ENCODE measurements around the gene SH3PXD2B. TPM values are rescaled to one million over a fixed set of nuclear protein-coding genes. Genes with fewer than 3 reads are reported as not detected.

SH3PXD2B gene
- total RNA-seq, 4 donors from 2014 or later = 13.5 to 43.5 (median 28.1) TPM

GRCh38 chr5:172478256-172478655 lies 23.9 kb upstream of the SH3PXD2B start:
- intact Hi-C loops (cut with DNase I; ENCODE audit: low total_unique reads) = loop anchor here (5.0 kb wide), 1 partner anchor 219 kb away; no protein-coding TSS in a partner anchor
- no peak for DNase-seq (ENCODE audit: low spot score in 2 of 2)
- 92 to 94% methylated on average over 3 of the region's 3 CpGs for WGBS, 2 donors
- no peak for TF ChIP-seq CTCF (IDR thresholded peaks at IDR 0.05)
- no peak for TF ChIP-seq POLR2A (IDR thresholded peaks at IDR 0.05)
- H3K4me3 ChIP-seq (ENCODE audit: low read depth, poor library complexity, severe bottlenecking) = no peak overlapping the region

- 46 to 47% methylated on average over 4 of the region's 4 CpGs for WGBS, 2 donors
- H3K4me3 ChIP-seq (ENCODE audit: low read depth, poor library complexity, severe bottlenecking) = no peak overlapping the region
- intact Hi-C loops (cut with DNase I; ENCODE audit: low total_unique reads) = loop anchor here (5.0 kb wide), 1 partner anchor 220 kb away; no protein-coding TSS in a partner anchor
- no peak for TF ChIP-seq CTCF (IDR thresholded peaks at IDR 0.05)
- TF ChIP-seq POLR2A (IDR thresholded peaks at IDR 0.05) = no peak
- no peak for DNase-seq (ENCODE audit: low spot score in 2 of 2)
These were observed 23.1 kb upstream of the SH3PXD2B start for GRCh38 chr5:172477466-172477865.

GRCh38 chr5:172474293-172474692 lies 20.0 kb upstream of the SH3PXD2B start:
- no peak overlapping the region for H3K4me3 ChIP-seq (ENCODE audit: low read depth, poor library complexity, severe bottlenecking)
- no peak for DNase-seq (ENCODE audit: low spot score in 2 of 2)
- TF ChIP-seq CTCF (IDR thresholded peaks at IDR 0.05) = no peak
- TF ChIP-seq POLR2A (IDR thresholded peaks at IDR 0.05) = no peak
- intact Hi-C loops (cut with DNase I; ENCODE audit: low total_unique reads) = no loop called here
- 92% methylated on average over 7 of the region's 7 CpGs for WGBS, 2 donors

- TF ChIP-seq CTCF (IDR thresholded peaks at IDR 0.05) = no peak
- no peak for TF ChIP-seq POLR2A (IDR thresholded peaks at IDR 0.05)
- no peak for DNase-seq (ENCODE audit: low spot score in 2 of 2)
- intact Hi-C loops (cut with DNase I; ENCODE audit: low total_unique reads) = no loop called here
- H3K4me3 ChIP-seq (ENCODE audit: low read depth, poor library complexity, severe bottlenecking) = no peak overlapping the region
- WGBS, 2 donors = 80 to 83% methylated on average over 5 of the region's 5 CpGs
These were observed 19.1 kb upstream of the SH3PXD2B start for GRCh38 chr5:172473427-172473826.

GRCh38 chr5:172469697-172470096 lies 15.4 kb upstream of the SH3PXD2B start:
- no peak for DNase-seq (ENCODE audit: low spot score in 2 of 2)
- intact Hi-C loops (cut with DNase I; ENCODE audit: low total_unique reads) = loop anchor here (10.0 kb wide), 1 partner anchor 465 kb away; no protein-coding TSS in a partner anchor
- no peak overlapping the region for H3K4me3 ChIP-seq (ENCODE audit: low read depth, poor library complexity, severe bottlenecking)
- 52 to 89% methylated on average over 5 to 7 of the region's 7 CpGs for WGBS, 2 donors
- TF ChIP-seq CTCF (IDR thresholded peaks at IDR 0.05) (no peak), POLR2A (IDR thresholded peaks at IDR 0.05) (no peak)

- intact Hi-C loops (cut with DNase I; ENCODE audit: low total_unique reads) = loop anchor here (10.0 kb wide), 1 partner anchor 469 kb away; no protein-coding TSS in a partner anchor
- no peak for DNase-seq (ENCODE audit: low spot score in 2 of 2)
- WGBS, 2 donors = 82 to 88% methylated on average over 7 of the region's 7 CpGs
- TF ChIP-seq POLR2A (IDR thresholded peaks at IDR 0.05) (no peak), CTCF (IDR thresholded peaks at IDR 0.05) (no peak)
- H3K4me3 ChIP-seq (ENCODE audit: low read depth, poor library complexity, severe bottlenecking) = no peak overlapping the region
These were observed 11.7 kb upstream of the SH3PXD2B start for GRCh38 chr5:172466062-172466461.

Data from lower leg skin (tissue), 4 donors.